Astrocyte of the spinal cord (primary cell): ENCODE results near the gene HMG20A.

Experiments
- DNase-seq: peaks from one replicate; pipeline ENCODE4 v3.0.0; 2011; ENCODE audit warnings: low read depth, low spot score
- H3K4me3 ChIP-seq: 2 replicates; pipeline ENCODE4 v1.5.1; 2011; ENCODE audit warnings: low read depth, mild to moderate bottlenecking, low read length, moderate library complexity
- CTCF ChIP-seq: IDR thresholded peaks from 2 replicates; pipeline ENCODE4 v1.5.1; 2012; ENCODE audit warnings: low read depth, mild to moderate bottlenecking, low read length, inconsistent platforms
- in situ Hi-C: cut with HindIII; loops from 2 replicates; pipeline ENCODE4 v1.10.0; 2017; ENCODE audit warnings: low sequenced_read_pairs

Gene HMG20A

DNA sequence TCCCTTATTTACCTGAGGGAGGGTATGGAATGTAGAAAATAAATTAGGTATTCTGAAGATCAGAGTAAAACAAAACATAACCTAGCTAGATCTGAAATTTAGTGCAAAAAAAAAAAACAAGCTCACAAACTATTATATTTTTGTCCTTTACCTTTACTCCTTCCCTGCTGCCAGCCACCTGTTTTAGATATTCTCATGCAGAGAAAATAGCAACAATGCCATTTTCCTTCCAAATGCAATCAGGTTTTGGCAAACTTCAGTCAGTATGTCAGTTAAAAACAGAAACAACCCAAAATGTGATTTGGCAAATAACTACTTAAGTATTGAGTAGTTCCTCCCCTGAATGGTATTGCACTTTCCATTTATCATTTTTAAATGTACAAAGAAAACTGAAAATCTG lies 36.6 kb upstream of the HMG20A start:
- DNase-seq = no peak
- in situ Hi-C loops = no loop called here
- TF ChIP-seq CTCF = no peak
- H3K4me3 ChIP-seq = no peak overlapping the region

DNA sequence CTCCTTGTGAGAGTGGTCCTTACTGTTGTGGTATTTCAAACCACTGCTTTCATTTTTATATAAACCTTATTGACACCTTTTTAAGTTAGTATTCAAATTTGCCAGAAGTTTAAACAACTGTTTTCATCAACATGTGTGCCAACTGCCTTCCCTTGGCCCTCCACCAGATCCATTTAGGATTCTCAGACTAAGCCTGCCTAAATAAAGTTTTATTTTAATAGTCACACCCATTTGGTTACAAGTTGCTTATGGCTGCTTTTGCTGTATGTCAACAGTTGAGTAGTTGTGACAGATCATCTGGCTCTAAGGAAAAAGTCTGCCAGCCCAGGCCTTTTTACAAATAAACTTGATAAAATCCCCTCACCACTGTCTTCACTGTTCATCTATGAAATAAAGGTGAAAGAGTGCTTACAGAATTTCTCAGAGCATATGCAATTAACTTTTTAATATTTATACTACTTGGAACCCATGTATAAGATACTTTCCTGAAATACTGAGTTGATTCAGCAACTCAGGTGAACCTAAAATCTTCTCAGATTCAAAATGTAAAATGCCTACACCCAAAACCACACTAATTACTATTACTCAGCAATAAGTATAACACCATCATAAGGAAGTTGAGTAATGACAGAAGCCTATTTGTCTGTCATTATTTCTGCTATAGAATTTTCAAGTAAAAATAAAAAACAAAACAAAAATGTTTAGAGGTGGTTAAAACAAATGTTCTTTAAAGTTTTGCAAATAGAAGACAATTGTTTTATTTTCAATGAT lies 35.9 kb upstream of the HMG20A start:
- in situ Hi-C loops = no loop called here
- TF ChIP-seq CTCF = no peak
- no peak overlapping the region for H3K4me3 ChIP-seq
- no peak for DNase-seq

- H3K4me3 ChIP-seq = no peak overlapping the region
- DNase-seq = no peak
- in situ Hi-C loops = no loop called here
- TF ChIP-seq CTCF = no peak
Observed at GRCh38 chr15:77386626-77387025, 34.1 kb upstream of the HMG20A start.

- H3K4me3 ChIP-seq = no peak overlapping the region
- no peak for TF ChIP-seq CTCF
- in situ Hi-C loops = no loop called here
- no peak for DNase-seq
Observed at GRCh38 chr15:77387365-77388105, 33.2 kb upstream of the HMG20A start.

DNA sequence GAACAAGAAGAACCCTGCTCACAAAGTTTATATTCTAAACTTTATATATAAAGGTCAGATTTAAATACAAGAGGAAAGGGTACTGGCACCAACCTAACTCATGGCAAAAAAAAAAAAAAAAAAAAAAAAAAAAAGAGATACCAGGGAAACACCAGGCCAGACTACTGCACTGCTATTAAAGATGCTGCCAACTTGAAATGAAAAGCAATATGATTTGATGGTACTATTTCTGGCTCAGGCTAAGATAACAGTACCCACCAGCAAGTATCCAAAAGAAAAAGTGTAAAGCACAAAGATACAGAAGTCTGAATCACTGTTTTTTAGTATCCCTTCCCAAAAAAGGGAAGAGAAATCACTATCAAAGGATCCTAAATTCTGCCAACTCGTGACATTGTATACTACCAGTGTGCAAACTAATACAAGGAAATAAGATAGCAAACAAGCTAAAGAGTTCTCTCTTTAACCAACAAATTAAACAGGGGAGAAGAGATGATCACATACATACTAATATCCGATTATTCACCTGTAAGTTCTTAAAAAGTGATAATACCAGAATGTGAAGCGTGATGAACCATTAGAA lies 29.2 kb upstream of the HMG20A start:
- TF ChIP-seq CTCF = no peak
- in situ Hi-C loops = no loop called here
- no peak for DNase-seq
- no peak overlapping the region for H3K4me3 ChIP-seq

GRCh38 chr15:77392762-77393470 lies 27.8 kb upstream of the HMG20A start:
- no peak for DNase-seq
- in situ Hi-C loops = no loop called here
- TF ChIP-seq CTCF = no peak
- no peak overlapping the region for H3K4me3 ChIP-seq
